ENCODE measurements around the gene TAF11L11. TPM values are rescaled to one million over a fixed set of nuclear protein-coding genes. Genes with fewer than 3 reads are reported as not detected.
"Not testable (repeated sequence)": the region's sequence is repeated elsewhere in the genome, so short reads cannot be mapped to it uniquely, and the experiment has no call there.

TAF11L11 gene
- total RNA-seq, 1 experiment from 2014 or later: not detected

DNA sequence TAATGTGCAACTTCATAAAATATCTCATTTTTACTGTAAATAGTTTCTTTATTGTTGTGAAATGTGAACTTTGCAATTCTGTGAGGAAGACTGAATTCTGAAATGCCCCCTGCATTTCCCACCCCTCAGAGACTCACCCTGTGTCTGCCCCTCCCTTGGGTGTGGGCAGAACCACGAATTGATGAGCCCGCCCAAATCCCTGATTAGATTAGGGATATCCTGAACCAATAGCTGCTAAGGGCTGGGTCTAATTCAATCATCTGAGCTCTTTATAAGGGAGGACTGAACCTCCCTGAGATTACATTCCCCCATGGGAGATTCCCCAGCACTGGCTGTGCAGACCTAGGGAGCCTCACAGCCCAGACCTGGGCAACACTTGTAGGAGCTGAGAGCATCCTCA is 6.1 kb downstream of the TAF11L11 start, which contains the start of gene TAF11L12:
TSS of gene TAF11L12 (plus strand) at position 301 of the 400 bp plus-strand sequence.
- H3K4me3 Mint-ChIP-seq; H2BK15ac ChIP-seq (ENCODE audit: low read depth, low read length); H3K14ac ChIP-seq (ENCODE audit: insufficient read depth, low read length); H2BK12ac ChIP-seq (ENCODE audit: insufficient read length, low read depth, low read length); DNase-seq; H3K36me3 Mint-ChIP-seq (ENCODE audit: insufficient read depth in 1 of 3, low read depth in 3 of 3); H2AK5ac ChIP-seq (ENCODE audit: insufficient read length, low read length); H3T11ph ChIP-seq (ENCODE audit: low read length); H3K23me2 ChIP-seq (ENCODE audit: insufficient read length, low read depth, low read length, poor library complexity, severe bottlenecking); H3K79me1 ChIP-seq (ENCODE audit: insufficient read depth, low read depth, low read length, poor library complexity, severe bottlenecking); H4K20me1 ChIP-seq (ENCODE audit: control insufficient read depth, insufficient read depth, insufficient read length); H4K8ac ChIP-seq (replicated peaks; ENCODE audit: insufficient read length, low read depth, low read length); H4K5ac ChIP-seq (ENCODE audit: insufficient read length, low read depth, low read length); H3K27ac ChIP-seq (ENCODE audit: insufficient read length, low read depth, low read length); H3K18ac ChIP-seq (ENCODE audit: insufficient read length, low read depth, low read length); H2BK20ac ChIP-seq (ENCODE audit: low read depth, low read length, poor library complexity, severe bottlenecking); H2BK5ac ChIP-seq (ENCODE audit: insufficient read length, low read length); H3K27me3 ChIP-seq (ENCODE audit: insufficient read depth, low read length); H3K4me1 Mint-ChIP-seq; H3K9ac ChIP-seq (ENCODE audit: extremely low read depth, insufficient read length, low read length); H3K56ac ChIP-seq (ENCODE audit: insufficient read length, low read depth, low read length); H3K4ac ChIP-seq (ENCODE audit: low read depth, low read length); H2BK120ac ChIP-seq (ENCODE audit: low read depth, low read length, poor library complexity, severe bottlenecking); H3K27me3 Mint-ChIP-seq (ENCODE audit: low read depth); H3K23ac ChIP-seq (ENCODE audit: insufficient read length, low read depth, low read length); H2AFZ ChIP-seq (ENCODE audit: low read length); H3K79me2 ChIP-seq (ENCODE audit: insufficient read depth, low read length); H3K9me3 ChIP-seq (ENCODE audit: control insufficient read depth, low read depth, low read length); H3K4me2 ChIP-seq (ENCODE audit: insufficient read depth, insufficient read length, low read length); H3K4me1 ChIP-seq (ENCODE audit: insufficient read depth, low read length); H4K91ac ChIP-seq (ENCODE audit: insufficient read length, low read depth, low read length); H3K9me3 Mint-ChIP-seq: not testable (repeated sequence)
- WGBS (ENCODE audit: extremely low coverage, insufficient read length, low lambda C conversion rate): no CpG with 5 or more reads among the region's 2 CpGs
- H3K27ac Mint-ChIP-seq: peak within 1 kb of the TSS in 1 of 3 experiments; percentile 75; a peak in 2 of 7 replicates
